GM19395 (cell line): ENCODE measurements around the gene PHYHD1.

Experiments
- ATAC-seq: cut with Tn5 transposase; IDR thresholded peaks from one replicate; pipeline ENCODE4 v1.9.1; 2021; ENCODE audit warnings: mild to moderate bottlenecking, moderate library complexity; ENCODE audit not compliant: unreplicated experiment

PHYHD1 gene

DNA sequence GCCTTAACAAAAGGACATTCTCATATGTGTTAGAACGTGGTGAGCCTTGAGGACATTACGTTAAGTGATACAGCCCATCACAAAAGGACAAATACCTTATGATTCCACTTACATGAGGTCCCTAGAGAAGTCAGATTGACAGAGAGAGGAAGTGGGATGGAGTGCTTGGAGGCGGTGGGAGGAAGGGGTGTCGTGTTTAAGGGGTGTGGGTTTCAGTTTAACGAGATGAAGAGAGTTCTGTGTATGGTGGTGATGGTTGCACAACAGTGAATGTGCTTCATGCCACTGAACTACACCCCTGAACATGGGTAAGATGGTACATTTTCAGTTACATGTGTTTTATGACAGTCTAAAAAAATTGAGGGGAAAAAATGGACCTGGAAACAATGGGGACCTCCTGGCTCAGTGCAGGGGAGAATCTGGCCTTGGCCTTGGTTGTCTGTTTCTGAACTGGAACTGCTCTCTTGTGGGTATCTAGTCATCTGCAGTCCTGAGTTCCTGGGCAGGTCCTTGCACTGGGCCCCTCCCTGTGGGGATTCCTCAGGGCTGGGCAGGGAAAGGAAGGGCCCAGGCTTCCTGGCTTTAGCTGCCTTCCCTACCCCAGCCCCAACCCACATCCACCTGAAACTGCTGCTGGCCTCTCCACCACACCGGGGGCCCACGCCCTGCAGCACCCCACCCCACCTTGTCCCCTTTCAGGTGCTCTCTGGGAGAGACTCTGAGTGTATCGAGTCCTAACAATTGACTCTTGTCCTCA lies 21.0 kb upstream of the PHYHD1 start:
- ATAC-seq = no peak

DNA sequence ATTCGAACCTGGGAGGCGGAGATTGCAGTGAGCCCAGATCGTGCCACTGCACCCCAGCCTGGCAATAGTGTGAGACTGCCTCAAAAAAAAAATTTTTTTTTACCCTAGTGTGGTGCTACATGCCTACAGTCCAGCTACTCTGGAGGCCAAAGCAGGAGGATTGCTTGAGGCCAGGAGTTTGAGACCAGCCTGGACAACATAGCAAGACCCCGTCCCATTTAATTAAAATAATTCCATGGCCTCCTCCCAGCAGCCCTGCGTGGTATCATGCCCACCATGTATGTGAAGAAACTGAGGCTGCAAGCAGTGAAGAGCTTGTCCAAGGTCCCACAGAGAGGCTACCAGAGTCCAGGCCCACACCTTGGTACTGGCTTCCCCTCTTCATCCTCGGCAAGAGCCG lies 19.4 kb upstream of the PHYHD1 start:
- ATAC-seq = no peak

DNA sequence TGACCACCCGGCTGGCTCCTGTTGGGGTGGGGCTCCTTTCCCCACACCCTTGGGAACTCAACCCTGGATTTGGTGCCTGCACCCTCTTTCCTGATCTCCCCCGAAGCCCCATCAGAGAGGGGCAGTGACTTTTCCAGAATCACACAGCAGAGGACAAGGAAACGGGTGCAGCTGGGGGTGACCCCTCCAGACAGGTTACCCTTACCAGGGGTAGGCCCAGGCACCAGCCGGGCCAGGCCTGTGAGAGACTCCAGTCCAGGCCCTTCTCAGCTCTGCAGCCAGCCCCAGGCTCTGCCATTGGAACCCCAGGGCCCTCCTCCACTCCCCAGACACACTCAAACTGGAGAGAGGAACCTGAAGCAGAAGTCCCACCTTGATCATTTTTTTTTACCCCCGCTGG lies 19.0 kb upstream of the PHYHD1 start:
- peak; percentile 19 for ATAC-seq

DNA sequence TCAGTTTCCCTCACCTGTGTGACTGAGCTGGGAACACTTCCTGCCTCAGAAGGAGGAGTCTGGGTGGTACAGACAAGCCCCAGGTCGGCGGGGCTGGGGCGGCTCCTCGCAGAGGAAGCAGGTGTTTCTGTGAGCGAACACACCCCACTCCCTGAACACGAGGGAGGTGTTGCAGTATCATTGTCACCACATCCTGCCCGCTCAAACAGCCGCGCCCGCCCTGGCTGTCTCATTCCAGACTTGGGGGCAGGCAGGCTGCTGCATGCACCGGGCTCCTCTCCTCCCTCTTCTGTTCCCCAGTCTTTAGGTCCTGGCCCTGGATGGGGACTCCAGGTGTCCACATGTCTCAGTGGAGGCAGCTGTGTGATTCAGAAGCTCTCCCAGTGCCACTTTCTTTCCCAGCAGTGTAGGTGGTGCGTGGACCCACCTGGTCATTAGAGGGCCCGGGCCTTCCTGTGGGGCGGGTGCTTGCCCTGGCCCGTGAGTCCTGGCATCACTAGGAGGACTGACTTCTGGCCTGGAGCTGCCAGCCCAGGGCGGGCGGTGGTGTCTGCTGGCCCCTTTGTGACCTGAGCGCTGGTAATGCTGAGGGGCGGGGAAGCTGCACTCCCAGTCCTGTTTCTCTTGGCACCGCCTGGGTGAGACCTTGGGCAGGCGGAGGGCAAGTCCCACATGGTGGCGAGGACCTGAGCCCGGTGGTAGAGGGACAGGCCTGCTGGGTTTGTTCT lies 18.3 kb upstream of the PHYHD1 start:
- peak; percentile 81 for ATAC-seq

DNA sequence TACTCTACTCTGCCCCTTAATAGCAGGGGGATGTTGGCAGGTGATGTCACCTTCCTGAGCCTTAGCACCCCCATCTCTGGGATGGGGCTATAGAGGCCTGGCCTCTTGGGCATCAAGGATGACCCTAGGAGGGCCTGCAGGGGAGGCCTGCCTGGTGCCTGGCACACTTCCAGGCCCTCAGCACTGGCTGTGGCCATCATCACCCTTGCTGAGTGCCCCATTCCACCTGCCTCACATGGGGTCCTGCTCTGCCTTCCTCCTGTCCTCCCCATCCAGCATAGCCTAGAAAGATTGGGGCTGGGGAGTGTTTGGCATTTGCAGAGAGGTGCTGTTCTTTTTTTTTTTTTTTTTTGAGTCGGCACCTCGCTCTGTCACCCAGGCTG lies 17.7 kb upstream of the PHYHD1 start:
- ATAC-seq = no peak

GRCh38 chr9:128903871-128904620 lies 16.7 kb upstream of the PHYHD1 start:
- no peak for ATAC-seq

- ATAC-seq = no peak
Observed at GRCh38 chr9:128905964-128906363, 14.8 kb upstream of the PHYHD1 start.

DNA sequence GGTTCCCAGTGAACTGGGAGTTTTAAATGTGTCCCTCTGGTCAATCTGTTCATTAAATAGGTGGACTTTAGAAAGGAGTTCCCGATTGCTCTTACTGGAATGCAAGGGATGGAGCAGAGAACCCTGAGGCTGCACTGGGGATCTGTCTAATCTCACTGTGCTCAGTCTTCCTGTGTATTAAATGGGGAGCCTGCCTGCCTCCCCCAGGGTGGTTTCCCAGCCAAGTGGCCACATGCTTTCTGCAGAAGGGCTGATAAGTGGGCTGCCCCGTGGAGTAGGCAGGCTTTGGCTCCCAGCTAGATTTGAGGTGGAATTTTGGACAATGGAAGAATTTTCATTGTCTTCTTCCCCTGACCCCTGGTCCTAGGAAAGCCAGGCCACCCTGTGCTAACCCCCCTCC lies 14.0 kb upstream of the PHYHD1 start:
- no peak for ATAC-seq

- no peak for ATAC-seq
Observed at GRCh38 chr9:128908372-128908771, 12.4 kb upstream of the PHYHD1 start.

DNA sequence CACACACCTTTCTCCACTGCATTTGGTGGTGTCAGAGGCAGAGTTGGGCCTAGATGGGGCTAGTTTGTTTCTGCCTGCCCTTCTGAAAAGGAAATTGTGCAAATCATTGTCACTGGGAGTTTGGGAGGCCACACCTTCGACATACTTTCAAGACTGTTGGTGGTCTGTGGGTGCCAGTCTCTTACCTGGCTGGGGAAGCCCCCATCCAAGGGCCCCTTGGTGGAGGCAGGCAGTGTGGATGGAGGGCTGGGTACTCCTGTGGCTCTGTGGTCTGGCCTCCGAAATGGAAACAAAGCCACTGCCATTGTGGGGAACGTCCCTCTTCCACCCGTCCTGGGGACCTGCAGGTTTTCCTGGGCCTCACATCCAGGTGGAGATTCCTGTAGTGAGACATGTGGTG lies 10.9 kb upstream of the PHYHD1 start:
- ATAC-seq = no peak

DNA sequence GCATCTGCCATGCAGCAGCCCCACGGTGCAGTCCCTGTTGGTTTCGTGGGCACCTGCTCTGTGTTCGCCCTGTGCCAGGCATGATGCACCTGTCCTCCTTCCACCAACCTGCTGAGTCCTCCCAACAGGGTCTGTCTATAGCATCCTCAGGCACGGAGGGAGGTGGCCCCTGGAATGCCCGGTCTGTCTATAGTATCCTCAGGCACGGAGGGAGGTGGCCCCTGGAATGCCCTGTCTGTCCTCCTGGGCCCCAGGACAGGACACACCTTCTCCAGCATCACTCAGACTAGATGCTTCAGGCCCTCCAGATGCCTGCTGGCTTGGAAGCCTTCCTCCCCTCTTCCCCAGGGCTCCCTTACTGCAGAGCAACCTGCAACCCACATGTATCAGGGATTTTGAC lies 9.9 kb upstream of the PHYHD1 start:
- ATAC-seq = no peak

DNA sequence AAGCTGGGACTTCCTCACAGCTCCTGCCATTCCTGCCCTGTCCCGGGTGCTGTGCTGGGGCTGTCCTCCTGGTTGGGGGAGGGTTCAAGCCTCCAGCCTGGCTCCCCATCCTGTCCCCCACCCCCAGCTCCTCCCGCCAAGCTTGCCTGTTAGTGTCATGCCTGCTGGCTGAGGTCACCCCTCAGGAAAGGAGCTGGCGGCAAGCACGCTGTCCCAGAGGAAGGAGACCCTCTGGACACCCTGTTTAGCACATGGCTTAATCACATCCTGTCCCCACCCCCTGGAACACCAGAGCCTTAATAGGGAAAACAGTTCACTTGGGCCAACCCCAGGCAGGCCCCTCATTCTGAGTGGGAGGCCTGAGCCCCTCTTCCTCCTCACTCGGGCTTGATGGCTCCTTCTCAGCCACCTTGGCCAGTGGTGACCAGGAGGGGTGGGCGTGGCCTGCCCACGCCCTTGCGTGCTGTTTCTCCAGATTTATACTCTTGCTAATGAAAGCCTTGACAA lies 9.2 kb upstream of the PHYHD1 start:
- no peak for ATAC-seq

DNA sequence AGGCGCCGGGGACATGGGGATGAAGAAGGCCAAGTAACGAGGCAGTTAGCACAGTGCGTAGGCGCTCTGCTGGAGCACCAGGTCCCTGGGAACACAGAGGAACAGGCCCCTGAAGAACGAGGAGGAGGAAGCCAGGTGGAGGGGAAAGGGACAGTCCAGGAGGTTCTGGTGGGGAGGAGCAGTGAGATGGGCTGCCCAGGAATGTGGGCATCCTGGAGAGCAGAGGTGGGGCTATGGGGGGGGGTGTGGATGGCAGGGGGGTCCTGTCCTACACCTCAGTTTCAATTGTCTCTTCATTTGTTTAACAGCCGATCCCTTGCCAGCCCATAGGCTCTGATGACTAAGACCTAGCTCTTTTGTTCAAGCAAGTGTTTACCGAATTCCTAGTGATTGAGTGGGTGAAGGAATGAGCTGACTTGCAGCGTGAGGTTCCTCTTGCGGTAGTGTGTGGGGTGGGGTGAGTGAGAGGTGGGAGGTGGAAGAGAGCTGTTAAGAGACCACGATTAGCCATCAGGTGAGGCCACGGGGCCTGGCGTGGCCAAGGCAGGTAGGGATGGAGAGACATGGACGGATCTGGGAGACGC lies 8.4 kb upstream of the PHYHD1 start:
- ATAC-seq = no peak

GRCh38 chr9:128913048-128913900 lies 7.5 kb upstream of the PHYHD1 start:
- ATAC-seq = no peak

DNA sequence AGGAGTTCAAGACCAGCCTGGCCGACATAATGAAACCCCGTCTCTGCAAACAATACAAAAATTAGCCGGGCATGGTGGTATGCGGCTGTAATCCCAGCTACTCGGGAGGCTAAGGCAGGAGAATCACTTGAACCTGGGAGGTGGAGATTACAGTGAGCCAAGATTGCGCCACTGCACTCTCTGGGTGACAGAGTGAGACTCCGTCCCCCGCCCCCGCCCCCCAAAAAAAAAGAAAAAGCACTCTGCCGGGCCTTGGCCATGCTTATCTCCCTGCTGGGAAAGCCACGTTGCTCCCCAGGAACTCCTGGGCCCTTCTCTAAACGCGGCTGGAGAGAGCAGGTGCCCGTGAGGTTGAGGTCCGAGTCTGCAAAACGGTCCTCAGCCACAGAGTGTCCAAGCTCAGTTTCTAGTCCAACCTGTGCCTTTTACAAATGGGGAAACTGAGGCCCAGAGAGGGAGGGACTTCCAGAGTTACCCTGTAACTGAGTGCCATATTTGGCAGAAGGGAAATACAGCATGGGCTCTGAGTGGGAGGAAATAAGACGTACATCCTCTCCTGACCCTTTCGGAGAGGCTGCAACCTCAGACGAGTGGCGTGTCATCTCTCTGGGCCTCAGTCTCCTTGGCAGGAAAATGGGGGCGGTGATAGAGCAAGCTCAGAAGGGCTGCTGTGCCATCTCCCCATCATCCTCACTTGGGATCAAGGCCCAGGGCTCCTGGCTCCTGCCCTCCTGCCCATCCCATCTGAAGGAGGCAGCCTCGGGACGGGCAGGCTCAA lies 6.6 kb upstream of the PHYHD1 start:
- no peak for ATAC-seq

- ATAC-seq = no peak
Observed at GRCh38 chr9:128916204-128916603, 4.6 kb upstream of the PHYHD1 start.

DNA sequence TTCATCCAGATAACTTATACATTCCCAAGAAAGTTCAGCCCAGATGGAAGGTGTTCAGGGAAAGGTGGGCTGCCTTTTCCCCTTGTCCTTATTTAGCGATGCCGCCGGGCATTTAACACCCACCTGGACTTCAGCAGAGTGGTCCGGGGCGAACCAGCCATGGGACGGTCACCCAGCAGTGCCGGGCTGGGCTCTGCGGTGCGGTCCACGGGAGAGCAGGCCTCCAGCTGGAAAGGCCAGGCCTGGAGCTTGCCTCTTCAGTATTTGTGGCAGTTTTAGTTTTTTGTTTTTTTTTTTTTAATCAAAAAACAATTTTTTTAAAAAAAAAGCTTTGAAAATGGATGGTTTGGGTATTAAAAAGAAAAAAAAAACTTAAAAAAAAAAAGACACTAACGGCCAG lies 4.0 kb upstream of the PHYHD1 start:
- ATAC-seq = no peak

DNA sequence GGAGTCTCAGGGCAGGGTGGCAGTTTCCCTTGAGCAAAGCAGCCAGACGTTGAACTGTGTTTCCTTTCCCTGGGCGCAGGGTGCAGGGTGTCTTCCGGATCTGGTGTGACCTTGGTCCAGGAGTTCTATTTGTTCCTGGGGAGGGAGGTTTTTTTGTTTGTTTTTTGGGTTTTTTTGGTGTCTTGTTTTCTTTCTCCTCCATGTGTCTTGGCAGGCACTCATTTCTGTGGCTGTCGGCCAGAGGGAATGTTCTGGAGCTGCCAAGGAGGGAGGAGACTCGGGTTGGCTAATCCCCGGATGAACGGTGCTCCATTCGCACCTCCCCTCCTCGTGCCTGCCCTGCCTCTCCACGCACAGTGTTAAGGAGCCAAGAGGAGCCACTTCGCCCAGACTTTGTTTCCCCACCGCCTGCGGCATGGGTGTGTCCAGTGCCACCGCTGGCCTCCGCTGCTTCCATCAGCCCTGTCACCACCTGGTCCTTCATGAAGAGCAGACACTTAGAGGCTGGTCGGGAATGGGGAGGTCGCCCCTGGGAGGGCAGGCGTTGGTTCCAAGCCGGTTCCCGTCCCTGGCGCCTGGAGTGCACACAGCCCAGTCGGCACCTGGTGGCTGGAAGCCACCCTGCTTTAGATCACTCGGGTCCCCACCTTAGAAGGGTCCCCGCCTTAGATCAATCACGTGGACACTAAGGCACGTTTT lies 3.5 kb upstream of the PHYHD1 start:
- ATAC-seq = no peak

GRCh38 chr9:128918921-128919320 lies 1.9 kb upstream of the PHYHD1 start:
- no peak for ATAC-seq
